Neutrophil (primary cell): ENCODE measurements around the gene LMO1.

Experiments
- H3K27ac ChIP-seq: fragments of 200-600 bp; sonication (generic); 2 replicates; pipeline ENCODE4 v1.5.1; 2016; ENCODE audit warnings: mild to moderate bottlenecking, moderate library complexity
- H3K27me3 ChIP-seq: fragments of 200-600 bp; sonication (generic); 2 replicates; pipeline ENCODE4 v1.6.0; 2016; ENCODE audit warnings: mild to moderate bottlenecking
- H3K36me3 ChIP-seq: fragments of 200-600 bp; sonication (generic); 2 replicates; pipeline ENCODE4 v1.5.1; 2017
- H3K4me1 ChIP-seq, 2 experiments: fragments of 200-600 bp in 1 of 2; sonication (generic) in 1 of 2; 1 replicate in 1 of 2; 2 replicates in 1 of 2; pipeline versions ENCODE4 v1.5.1 to v1.6.1; 2013 to 2016; ENCODE audit warnings: low read depth in 1 of 2, low read length in 1 of 2, mild to moderate bottlenecking in 1 of 2, moderate library complexity in 1 of 2; ENCODE audit not compliant: control insufficient read depth in 1 of 2, insufficient read depth in 1 of 2
- H3K4me3 ChIP-seq, 2 experiments: fragments of 200-600 bp in 1 of 2; sonication (generic) in 1 of 2; 1 replicate in 1 of 2; 2 replicates in 1 of 2; pipeline ENCODE4 v1.5.1; 2013 to 2016; ENCODE audit warnings: low read depth in 1 of 2, low read length in 1 of 2, mild to moderate bottlenecking in 1 of 2, moderate library complexity in 1 of 2
- H3K9me3 ChIP-seq: fragments of 200-600 bp; sonication (generic); 2 replicates; pipeline ENCODE4 v1.5.1; 2016
- CTCF ChIP-seq: fragments of 200-600 bp; sonication (generic); IDR thresholded peaks from 2 replicates; pipeline ENCODE4 v1.5.1; 2016; ENCODE audit warnings: antibody characterized with exemption

Gene LMO1

GRCh38 chr11:8199676-8200075 is 64.0 kb downstream of the LMO1 start:
- H3K4me3 ChIP-seq, result no peak overlapping the region
- H3K9me3 ChIP-seq, result no peaks in the 10 kb centered on the region
- peaks cover 43% of the 10 kb centered on the region for H3K27me3 ChIP-seq
- H3K4me1 ChIP-seq, result no peaks in the 10 kb centered on the region
- no peak overlapping the region for H3K27ac ChIP-seq
- H3K36me3 ChIP-seq, result no peaks in the 10 kb centered on the region
- TF ChIP-seq CTCF, result no peak

- Histone ChIP-seq H3K27ac (no peak overlapping the region), H3K4me3 (no peak overlapping the region), H3K4me1 (no peaks in the 10 kb centered on the region), H3K36me3 (no peaks in the 10 kb centered on the region), H3K9me3 (no peaks in the 10 kb centered on the region), H3K27me3 (peaks cover 30% of the 10 kb centered on the region)
- TF ChIP-seq CTCF, result no peak
Observed at GRCh38 chr11:8196749-8197148, 66.9 kb downstream of the LMO1 start.

- Histone ChIP-seq H3K36me3 (no peaks in the 10 kb centered on the region), H3K4me1 (no peaks in the 10 kb centered on the region), H3K4me3 (no peak overlapping the region), H3K27ac (no peak overlapping the region), H3K27me3 (peaks cover 30% of the 10 kb centered on the region), H3K9me3 (no peaks in the 10 kb centered on the region)
- TF ChIP-seq CTCF, result no peak
Observed at GRCh38 chr11:8194956-8195355, 68.7 kb downstream of the LMO1 start.

GRCh38 chr11:8192896-8193209 is 70.8 kb downstream of the LMO1 start:
- H3K9me3 ChIP-seq, result no peaks in the 10 kb centered on the region
- no peak overlapping the region for H3K4me3 ChIP-seq
- no peaks in the 10 kb centered on the region for H3K4me1 ChIP-seq
- no peak for TF ChIP-seq CTCF
- H3K27ac ChIP-seq, result no peak overlapping the region
- H3K36me3 ChIP-seq, result no peaks in the 10 kb centered on the region
- peaks cover 13% of the 10 kb centered on the region for H3K27me3 ChIP-seq

GRCh38 chr11:8192016-8192895 is 71.4 kb downstream of the LMO1 start:
- Histone ChIP-seq H3K4me3 (no peak overlapping the region), H3K4me1 (no peaks in the 10 kb centered on the region), H3K9me3 (no peaks in the 10 kb centered on the region), H3K36me3 (no peaks in the 10 kb centered on the region), H3K27me3 (peaks cover 13% of the 10 kb centered on the region), H3K27ac (no peak overlapping the region)
- no peak for TF ChIP-seq CTCF
